ENCODE results near the gene CST9.

CST9 gene

DNA sequence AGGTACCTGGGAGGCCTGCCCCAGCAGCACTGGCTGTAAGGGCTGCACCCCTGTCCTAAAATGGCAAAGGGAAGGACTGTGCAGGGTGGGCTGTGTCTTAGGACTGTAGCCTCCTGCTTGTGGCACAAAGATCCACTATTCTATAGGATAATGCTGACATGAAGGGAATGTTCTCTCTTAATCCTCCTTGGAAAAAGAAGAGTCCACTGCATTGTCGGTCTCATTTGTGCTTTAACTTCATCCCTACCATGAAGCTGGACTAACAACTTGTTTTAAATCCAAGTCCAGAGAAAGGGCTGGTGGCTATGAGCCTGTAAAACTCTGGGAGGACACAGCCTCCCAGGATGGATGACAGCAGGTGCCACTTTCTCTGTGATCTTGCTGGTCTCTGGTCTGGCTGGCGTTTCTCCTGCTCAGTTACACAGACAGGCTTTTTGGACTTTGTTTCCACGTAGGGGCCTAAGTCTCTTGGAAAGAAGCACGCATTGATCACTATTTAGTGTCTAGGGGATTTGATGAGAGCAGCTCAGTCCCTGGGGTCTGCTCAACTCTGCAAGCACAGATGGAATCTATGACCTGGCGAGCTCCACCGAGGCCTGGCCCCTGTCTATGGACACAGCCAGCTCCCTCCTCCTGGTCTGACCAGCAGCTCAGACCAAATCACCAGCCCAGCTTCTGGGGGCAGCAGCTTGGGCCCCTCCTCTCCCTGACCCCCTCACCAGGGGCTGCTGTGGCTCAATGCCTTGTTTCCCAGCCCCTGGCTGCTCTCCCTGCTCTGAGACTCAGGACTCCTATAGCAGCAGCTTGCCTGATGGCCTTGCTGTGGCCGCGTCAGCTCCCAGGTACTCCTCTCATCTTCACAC lies 27.2 kb upstream of the CST9 start:
- TF ChIP-seq POLR2A (IDR thresholded peaks at IDR 0.05; ENCODE audit: low read depth, low read length), result no peak
- DNase-seq (ENCODE audit: insufficient read length, low spot score), result no peak
- FAIRE-seq, result no peak

- FAIRE-seq, result no peak
- no peak for DNase-seq (ENCODE audit: insufficient read length, low spot score)
- no peak for TF ChIP-seq POLR2A (IDR thresholded peaks at IDR 0.05; ENCODE audit: low read depth, low read length)
These were observed 26.4 kb upstream of the CST9 start for GRCh38 chr20:23631981-23632710.

DNA sequence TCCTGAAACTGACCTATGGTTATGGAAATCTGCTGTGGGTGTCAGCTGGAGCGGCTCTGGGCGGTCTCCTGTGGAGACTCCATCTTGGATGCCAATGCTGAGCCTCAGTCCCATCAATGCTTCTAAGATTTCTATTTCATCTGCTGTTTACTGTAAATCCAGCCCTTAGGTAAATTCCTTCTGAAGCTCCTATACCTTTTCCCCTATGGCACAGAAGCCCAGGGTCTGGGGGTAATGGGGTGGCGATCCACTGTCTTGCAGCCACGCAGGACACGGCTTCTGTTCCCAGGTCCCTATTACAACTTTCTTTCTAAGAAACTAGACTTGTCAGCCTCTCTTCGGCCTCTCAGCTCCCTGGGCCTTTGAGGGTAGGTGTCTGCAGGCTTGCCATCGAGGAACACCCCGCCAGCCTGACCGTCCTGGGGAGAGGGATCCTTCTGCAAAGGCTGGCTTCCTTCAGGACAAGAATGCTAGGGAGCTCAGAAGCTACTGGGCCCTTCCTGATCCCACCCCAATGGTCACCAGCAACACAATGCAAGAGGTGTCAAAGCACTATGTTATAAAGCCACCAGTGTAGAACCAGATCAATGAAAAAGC lies 25.6 kb upstream of the CST9 start:
- FAIRE-seq (no peak), DNase-seq (ENCODE audit: insufficient read length, low spot score) (no peak)
- no peak for TF ChIP-seq POLR2A (IDR thresholded peaks at IDR 0.05; ENCODE audit: low read depth, low read length)

- DNase-seq (ENCODE audit: insufficient read length, low spot score) (no peak), FAIRE-seq (no peak)
- TF ChIP-seq POLR2A (IDR thresholded peaks at IDR 0.05; ENCODE audit: low read depth, low read length), result no peak
These were observed 24.7 kb upstream of the CST9 start for GRCh38 chr20:23630392-23630849.

DNA sequence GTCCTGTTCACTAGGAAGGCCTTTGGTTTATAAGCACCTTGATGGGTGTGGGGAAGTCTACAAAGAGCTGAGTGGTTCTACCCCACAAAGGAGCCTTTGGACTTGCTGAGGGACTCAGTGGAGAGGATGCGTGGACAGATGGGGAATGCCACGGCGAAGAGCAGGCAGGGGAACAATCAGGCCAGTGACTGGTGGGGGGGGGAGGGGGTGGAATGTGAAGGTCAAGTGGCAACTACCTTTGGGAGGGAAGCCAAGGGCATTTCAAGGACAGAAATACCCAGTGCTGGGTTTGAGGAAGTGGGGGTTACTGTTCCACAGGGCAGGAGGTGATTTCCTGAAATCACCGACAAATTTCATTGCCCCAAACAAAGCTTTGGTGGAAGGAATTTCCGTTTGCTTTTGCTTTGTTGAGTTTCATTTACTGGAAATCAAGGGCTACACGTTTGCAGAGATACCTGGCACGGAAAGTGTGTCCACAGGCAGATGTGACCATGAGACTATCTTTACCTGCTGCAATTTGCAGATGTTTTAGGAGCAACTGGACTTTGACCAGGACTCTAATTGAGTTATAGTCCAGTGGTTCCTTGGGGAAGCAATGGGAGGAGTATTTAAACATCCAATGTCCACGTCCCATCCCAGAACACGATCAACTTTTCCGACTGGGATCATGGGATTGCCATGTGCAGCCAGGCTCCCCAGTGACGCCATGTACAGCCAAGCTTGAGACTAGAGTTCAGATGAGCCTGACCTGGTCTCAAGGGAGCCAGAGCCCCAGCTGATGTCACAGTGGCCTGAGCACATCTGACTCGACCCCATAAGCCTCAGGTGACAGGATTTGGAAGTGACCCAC lies 24.1 kb upstream of the CST9 start:
- DNase-seq (ENCODE audit: insufficient read length, low spot score) (no peak), FAIRE-seq (no peak)
- TF ChIP-seq POLR2A (IDR thresholded peaks at IDR 0.05; ENCODE audit: low read depth, low read length), result no peak

DNA sequence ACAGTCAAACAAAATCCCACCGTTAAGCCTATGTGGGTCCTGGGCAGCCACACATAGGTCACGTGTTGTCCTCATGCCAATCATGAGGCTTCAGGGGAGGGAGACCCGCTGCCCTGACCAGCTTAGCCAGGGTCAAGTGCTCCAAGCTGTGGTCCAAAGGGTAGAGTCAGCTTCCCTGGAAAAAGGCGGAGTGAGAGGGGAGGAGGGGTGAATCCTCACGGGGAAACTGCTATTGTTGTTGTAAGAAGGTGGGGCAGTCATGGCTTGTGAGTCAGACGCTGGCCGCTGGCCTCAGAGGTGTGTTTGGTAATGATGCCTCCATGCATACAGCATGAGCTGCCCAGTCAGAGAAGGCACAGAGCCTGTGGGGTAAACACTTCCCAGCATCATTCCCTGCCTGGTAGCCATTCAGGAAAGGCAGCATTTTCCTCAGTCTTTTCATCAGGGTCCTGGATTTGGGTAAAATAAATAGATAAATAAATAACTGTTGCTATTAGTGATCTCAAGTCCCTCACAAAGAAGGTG lies 23.4 kb upstream of the CST9 start:
- no peak for TF ChIP-seq POLR2A (IDR thresholded peaks at IDR 0.05; ENCODE audit: low read depth, low read length)
- DNase-seq (ENCODE audit: insufficient read length, low spot score) (peak; percentile 77), FAIRE-seq (peak; percentile 93)

DNA sequence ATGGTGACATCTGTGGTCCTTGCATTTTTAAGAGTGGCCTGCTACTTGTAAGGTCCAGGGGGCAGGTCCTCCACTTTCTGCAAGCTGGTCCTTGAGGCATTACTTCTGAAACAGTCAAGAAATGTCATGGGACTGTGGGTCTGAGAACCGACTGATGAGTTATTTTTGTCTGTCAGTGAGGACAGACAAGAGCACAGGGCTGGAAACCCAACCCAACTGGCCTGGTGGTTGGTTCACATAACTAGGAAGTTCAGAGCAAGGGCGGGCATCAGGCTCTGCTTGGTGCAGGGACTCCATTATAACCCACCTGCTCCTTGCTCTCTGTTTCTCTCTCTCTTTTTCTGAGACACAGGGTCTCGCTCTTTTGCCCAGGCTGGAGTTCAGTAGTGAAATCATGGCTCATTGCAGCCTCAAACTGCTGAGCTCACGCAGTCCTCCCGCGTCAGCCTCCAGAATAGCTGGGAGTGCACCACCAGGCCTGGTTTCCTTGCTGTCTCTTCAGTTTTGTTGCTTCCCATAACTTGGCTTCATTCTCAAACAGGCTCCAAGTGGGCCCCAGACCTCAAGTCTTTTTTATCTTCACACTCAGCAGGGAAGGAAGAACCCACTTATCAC lies 22.8 kb upstream of the CST9 start:
- FAIRE-seq (no peak), DNase-seq (ENCODE audit: insufficient read length, low spot score) (no peak)
- TF ChIP-seq POLR2A (IDR thresholded peaks at IDR 0.05; ENCODE audit: low read depth, low read length), result no peak

DNA sequence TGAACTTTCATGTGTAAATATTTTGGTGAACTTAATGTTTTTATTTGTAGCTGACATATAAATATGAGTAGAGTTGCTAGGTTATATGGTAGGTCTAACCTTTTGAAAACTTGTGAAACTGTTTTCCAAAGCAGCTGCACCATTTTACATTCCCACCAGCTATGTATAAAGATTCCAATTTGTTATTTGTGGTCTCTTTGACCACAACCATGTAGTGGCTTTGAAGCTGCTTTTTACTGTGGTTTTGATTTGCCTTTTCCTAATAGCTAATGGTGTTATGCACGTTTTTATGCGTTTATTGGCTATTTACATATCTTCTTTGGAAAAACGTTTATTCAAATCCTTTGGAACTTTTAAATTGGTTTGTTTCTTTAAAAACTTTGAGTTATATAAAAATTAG lies 21.8 kb upstream of the CST9 start:
- DNase-seq (ENCODE audit: insufficient read length, low spot score), result no peak
- FAIRE-seq, result no peak
- TF ChIP-seq POLR2A (IDR thresholded peaks at IDR 0.05; ENCODE audit: low read depth, low read length), result no peak

- no peak for TF ChIP-seq POLR2A (IDR thresholded peaks at IDR 0.05; ENCODE audit: low read depth, low read length)
- DNase-seq (ENCODE audit: insufficient read length, low spot score) (no peak), FAIRE-seq (no peak)
These were observed 20.4 kb upstream of the CST9 start for GRCh38 chr20:23626040-23626620.

GRCh38 chr20:23625236-23625964 lies 19.7 kb upstream of the CST9 start:
- no peak for FAIRE-seq
- no peak for DNase-seq (ENCODE audit: insufficient read length, low spot score)

GRCh38 chr20:23624324-23624691 lies 18.6 kb upstream of the CST9 start:
- FAIRE-seq, result no peak
- no peak for DNase-seq (ENCODE audit: insufficient read length, low spot score)
- TF ChIP-seq POLR2A (IDR thresholded peaks at IDR 0.05; ENCODE audit: low read depth, low read length), result no peak

More at GRCh38 chr20:23625236-23625964, 19.7 kb upstream of the CST9 start:
- TF ChIP-seq POLR2A (IDR thresholded peaks at IDR 0.05; ENCODE audit: low read depth, low read length), result no peak

Data from H54 (cell line).